C4-2B (cell line): ENCODE measurements around the gene GDF7.

Experiments
- CTCF ChIP-seq: fragments of 450-650 bp; conservative IDR thresholded peaks from 2 replicates; pipeline ENCODE4 v1.5.1; 2017; ENCODE audit warnings: mild to moderate bottlenecking
- ZFX ChIP-seq: fragments of 450-650 bp; IDR thresholded peaks from 2 replicates; pipeline ENCODE4 v1.6.1; 2017

GRCh38 chr2:20635113-20635510, 31.8 kb upstream of the GDF7 start:
- TF ChIP-seq CTCF (no peak), ZFX (no peak)
